GM12878 (cell line): ENCODE results near the gene TAPBP. TPM values are rescaled to one million over a fixed set of nuclear protein-coding genes. Genes with fewer than 3 reads are reported as not detected.

Source experiments
- ATF3 ChIP-seq: IDR thresholded peaks from 2 replicates; pipeline ENCODE4 v1.6.1; 2011; ENCODE audit warnings: low read depth, mild to moderate bottlenecking, low read length, moderate library complexity, borderline replicate concordance; ENCODE audit errors: extremely low read depth
- EED ChIP-seq: sonication (generic); IDR thresholded peaks from 2 replicates; pipeline ENCODE4 v1.6.1; 2016; ENCODE audit warnings: antibody characterized with exemption, low read depth
- EGR1 ChIP-seq, 2 experiments: IDR thresholded peaks; 1 replicate in 1 of 2; 2 replicates in 1 of 2; pipeline ENCODE4 v1.6.1; 2011 to 2012; ENCODE audit warnings: low read depth in 2 of 2, low read length in 2 of 2, borderline replicate concordance in 1 of 2, mild to moderate bottlenecking in 1 of 2, moderate library complexity in 1 of 2
- EP300 ChIP-seq, 2 experiments: fragments of 150-350 bp in 1 of 2; IDR thresholded peaks; 2 replicates each; pipeline ENCODE4 v1.6.1; 2011 to 2012; ENCODE audit warnings: low read depth in 2 of 2, low read length in 2 of 2, borderline replicate concordance in 1 of 2, improper control_type of control experiment in 1 of 2, inconsistent platforms in 1 of 2; ENCODE audit not compliant: control insufficient read depth in 1 of 2
- HCFC1 ChIP-seq: fragments of 150-350 bp; IDR thresholded peaks from 2 replicates; pipeline ENCODE4 v1.6.1; 2014; ENCODE audit warnings: low read length
- IRF4 ChIP-seq: IDR thresholded peaks from 2 replicates; pipeline ENCODE4 v1.6.1; 2011; ENCODE audit warnings: low read depth, low read length
- IRF5 ChIP-seq: fragments of 450-650 bp; IDR thresholded peaks from 2 replicates; pipeline ENCODE4 v1.6.1; 2017; ENCODE audit warnings: borderline replicate concordance
- MAX ChIP-seq: IDR thresholded peaks from 2 replicates; pipeline ENCODE4 v1.6.1; 2012; ENCODE audit warnings: low read depth, low read length, improper control_type of control experiment
- MXI1 ChIP-seq: fragments of 150-350 bp; IDR thresholded peaks from 2 replicates; pipeline ENCODE4 v1.6.1; 2011; ENCODE audit warnings: low read depth, mild to moderate bottlenecking, inconsistent platforms, low read length, improper control_type of control experiment
- PML ChIP-seq: IDR thresholded peaks from 2 replicates; pipeline ENCODE4 v1.6.1; 2012; ENCODE audit warnings: low read length, inconsistent platforms
- PRDM15 ChIP-seq: fragments of 450-650 bp; formaldehyde crosslinking; IDR thresholded peaks from 2 replicates; pipeline ENCODE4 v1.4.0; 2020; ENCODE audit warnings: mild to moderate bottlenecking, moderate library complexity
- RCOR1 ChIP-seq: conservative IDR thresholded peaks from 2 replicates; pipeline ENCODE4 v1.6.1; 2012; ENCODE audit warnings: low read depth, low read length, improper control_type of control experiment
- RFX5 ChIP-seq: IDR thresholded peaks from 2 replicates; pipeline ENCODE4 v1.6.1; 2011; ENCODE audit warnings: low read depth, low read length, improper control_type of control experiment
- SPI1 ChIP-seq: IDR thresholded peaks from 2 replicates; pipeline ENCODE4 v1.6.1; 2011; ENCODE audit warnings: low read depth, mild to moderate bottlenecking, low read length, moderate library complexity, borderline replicate concordance; ENCODE audit not compliant: insufficient read depth
- SREBF1 ChIP-seq: IDR thresholded peaks from 2 replicates; pipeline ENCODE4 v1.6.1; 2012; ENCODE audit warnings: mild to moderate bottlenecking, low read length
- SUPT20H ChIP-seq: IDR thresholded peaks from 2 replicates; pipeline ENCODE4 v1.6.1; 2011; ENCODE audit warnings: low read depth, mild to moderate bottlenecking, low read length, moderate library complexity, borderline replicate concordance; ENCODE audit not compliant: control insufficient read depth
- ZBTB40 ChIP-seq: fragments of 450-650 bp; IDR thresholded peaks from 2 replicates; pipeline ENCODE4 v1.6.1; 2016; ENCODE audit warnings: mild to moderate bottlenecking, moderate library complexity, borderline replicate concordance
- ZNF274 ChIP-seq: IDR thresholded peaks from one replicate; pipeline ENCODE4 v1.8.0; 2011; ENCODE audit not compliant: insufficient read length, insufficient read depth
- polyA plus RNA-seq, 11 experiments: library from polyadenylated mRNA; depleted of rRNA in 4 of 11; unstranded in 6 of 11; stranded (reverse) in 5 of 11; fragments of >200 nt; fragmentation: Nextera tagmentation in 4 of 11; fragmentation: Illumina TruSeq in 1 of 11; extraction: Ambion mirVana in 4 of 11; extraction: Trizol in 1 of 11; gene quantifications; 1 replicate in 1 of 11; 2 replicates in 10 of 11; pipeline versions ENCODE4 v1.2.1 to v1.2.3, GENCODE V29; 2011 to 2016; ENCODE audit warnings: inconsistent platforms in 2 of 11, missing spikeins in 2 of 11, low read depth in 1 of 11
- total RNA-seq, 4 experiments: library from RNA; depleted of rRNA in 3 of 4; stranded (reverse); fragments of >200 nt in 3 of 4; fragmentation: Illumina TruSeq in 1 of 4; extraction: Trizol in 1 of 4; gene quantifications; 2 replicates each; pipeline versions ENCODE4 v1.2.1 to v1.2.3, GENCODE V29; 2013 to 2021

The TAPBP gene
- total and polyA plus RNA-seq, 10 of the 15 experiments (the other 5 are each of a cell fraction or from before 2014, with no cell fraction given), result 14.6 to 210 (median 78.1) TPM

GRCh38 chr6:33271468-33272274 lies 42.2 kb downstream of the TAPBP start, which contains the start of the genes RPS18 and VPS52 (continued):
- TF ChIP-seq SREBF1, result 0 out of 2 replicates have a peak, but pooled peaks have one; percentile 1
- TF ChIP-seq MXI1, result peak; percentile 99
- TF ChIP-seq EP300 (IDR thresholded peaks at IDR 0.05; ENCODE audit: borderline replicate concordance in 1 of 2, control insufficient read depth in 1 of 2, low read depth in 2 of 2, low read length in 2 of 2), result peak in 1 of 2 experiments; percentile 52; a peak in 2 of 4 replicates
- TF ChIP-seq SUPT20H, result no peak
- 0 out of 2 replicates have a peak, but pooled peaks have one; percentile 20 for TF ChIP-seq RFX5
- TF ChIP-seq IRF5, result 0 out of 2 replicates have a peak, but pooled peaks have one; percentile 24
- peak; percentile 33; the same call in 1 of the 2 replicates for TF ChIP-seq EED
- TF ChIP-seq SPI1, result peak; percentile 66
- TF ChIP-seq ZBTB40, result peak; percentile 100
- TF ChIP-seq PRDM15 (CRISPR knock-in tag), result 0 out of 2 replicates have a peak, but pooled peaks have one; percentile 39
- TF ChIP-seq PML, result no peak
- TF ChIP-seq RCOR1, result 0 out of 2 replicates have a peak, but pooled peaks have one; percentile 50
- TF ChIP-seq EGR1 (IDR thresholded peaks at IDR 0.05; ENCODE audit: borderline replicate concordance in 1 of 2, low read depth in 2 of 2, low read length in 2 of 2), result peak; percentile 29 to 50; a peak in 2 of 3 replicates
- TF ChIP-seq IRF4, result no peak
- TF ChIP-seq MAX, result peak; percentile 96
- TF ChIP-seq HCFC1, result peak; percentile 74
- TF ChIP-seq ZNF274, result no peak
- no peak for TF ChIP-seq ATF3
